Astrocyte of the cerebellum (primary cell): ENCODE data around the gene TNFSF11.

Source experiments
- DNase-seq: peaks from one replicate; pipeline ENCODE4 v3.0.0-alpha.2; 2011; ENCODE audit warnings: low read depth
- H3K4me3 ChIP-seq: 2 replicates; pipeline ENCODE4 v1.5.1; 2011; ENCODE audit warnings: mild to moderate bottlenecking, low read depth, low read length, moderate library complexity
- CTCF ChIP-seq: IDR thresholded peaks from 2 replicates; pipeline ENCODE4 v1.5.1; 2012; ENCODE audit warnings: low read length, low read depth, moderate library complexity, mild to moderate bottlenecking; ENCODE audit errors: missing control alignments
- in situ Hi-C: cut with HindIII; loops from 2 replicates; pipeline ENCODE4 v1.10.0; 2017; ENCODE audit warnings: low sequenced_read_pairs

Gene TNFSF11

DNA sequence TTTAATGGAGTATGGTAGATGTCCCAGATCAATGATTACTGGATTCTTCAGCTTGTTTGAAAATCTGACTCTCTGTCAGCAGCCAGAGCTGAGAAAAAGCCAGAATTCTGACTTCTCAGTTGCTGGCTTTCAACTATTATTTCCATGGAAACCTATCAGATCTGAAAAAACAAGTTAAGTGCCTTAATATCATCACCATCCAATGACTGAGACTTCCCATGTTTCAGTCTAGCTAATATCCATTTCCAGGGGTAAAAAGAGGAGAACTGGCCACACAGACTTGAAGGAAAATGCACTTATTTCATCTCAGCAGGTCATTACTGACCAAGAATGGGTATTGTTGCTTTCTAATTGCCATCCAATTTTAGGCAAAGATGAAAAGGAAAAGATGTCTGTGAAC is 75.2 kb downstream of the TNFSF11 start:
- no peak for DNase-seq
- H3K4me3 ChIP-seq = no peak overlapping the region
- no peak for TF ChIP-seq CTCF
- in situ Hi-C loops = no loop called here

- TF ChIP-seq CTCF = no peak
- DNase-seq = no peak
- H3K4me3 ChIP-seq = no peak overlapping the region
- in situ Hi-C loops = no loop called here
These were observed 75.9 kb downstream of the TNFSF11 start for GRCh38 chr13:42649831-42650230.

DNA sequence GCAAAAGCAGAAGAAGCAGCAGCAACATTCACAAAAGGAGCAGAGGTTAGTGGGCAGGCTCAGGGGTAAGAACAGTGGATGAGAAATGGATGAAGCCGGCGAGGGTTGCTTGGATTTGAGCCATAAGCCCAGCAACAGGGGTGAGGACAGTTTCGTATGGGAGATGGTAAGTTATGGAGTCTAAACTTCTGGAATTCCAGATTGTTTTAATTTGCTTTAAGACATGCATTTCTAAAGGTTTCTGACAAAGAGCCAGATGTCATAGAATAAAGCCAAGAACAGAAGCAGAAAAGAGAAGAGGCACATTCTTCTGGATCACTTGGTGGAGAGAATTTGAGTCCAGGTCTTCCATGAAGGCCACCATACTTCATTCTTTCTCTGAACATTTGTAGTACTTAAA is 76.6 kb downstream of the TNFSF11 start:
- no peak for DNase-seq
- TF ChIP-seq CTCF = no peak
- H3K4me3 ChIP-seq = no peak overlapping the region
- in situ Hi-C loops = no loop called here

- DNase-seq = no peak
- TF ChIP-seq CTCF = no peak
- in situ Hi-C loops = no loop called here
- no peak overlapping the region for H3K4me3 ChIP-seq
These were observed 78.1 kb downstream of the TNFSF11 start for GRCh38 chr13:42651936-42652641.

- in situ Hi-C loops = no loop called here
- no peak for DNase-seq
- H3K4me3 ChIP-seq = no peak overlapping the region
- TF ChIP-seq CTCF = no peak
These were observed 78.9 kb downstream of the TNFSF11 start for GRCh38 chr13:42652642-42653415.

- in situ Hi-C loops = no loop called here
- no peak overlapping the region for H3K4me3 ChIP-seq
- DNase-seq = no peak
- TF ChIP-seq CTCF = no peak
These were observed 79.7 kb downstream of the TNFSF11 start for GRCh38 chr13:42653679-42654078.
